IMR-90 (cell line): Measurements from ENCODE around the gene SSR2. TPM values are rescaled to one million over a fixed set of nuclear protein-coding genes. Genes with fewer than 3 reads are reported as not detected.

Experiments used
- ATAC-seq: fragments of 200-7000 bp; cut with Tn5 transposase; 2 replicates; pipeline ENCODE4 v1.9.1; 2020; ENCODE audit warnings: low read depth, mild to moderate bottlenecking, moderate library complexity
- BruUV-seq: library from RNA; stranded (reverse); fragments of 400-500 nt; replicated peaks from 2 replicates; lab custom pipeline; 2021; lab: Mats Ljungman, UMichigan
- CTCF ChIA-PET: fragments of 300-600 bp; formaldehyde crosslinking; extraction: SDS; loops from one replicate; lab custom pipeline; 2021; ENCODE audit warnings: antibody characterized with exemption; lab: Yijun Ruan, JAX
- POLR2A ChIA-PET: fragments of 300-600 bp; sonication (Branson Sonifier 250); formaldehyde crosslinking; loops from one replicate; lab custom pipeline; 2022; ENCODE audit warnings: antibody characterized with exemption; ENCODE audit not compliant: unreplicated experiment; lab: Charles Lee
- DNase-seq: peaks from one replicate; pipeline ENCODE4 v3.0.0; 2013
- H2AFZ ChIP-seq: replicated peaks from 2 replicates; pipeline ENCODE3; 2013; ENCODE audit warnings: low read length, mild to moderate bottlenecking; ENCODE audit not compliant: poor library complexity
- H2AK5ac ChIP-seq: 2 replicates; pipeline ENCODE4 v1.6.1; 2013; ENCODE audit warnings: low read depth, low read length, inconsistent platforms
- H2AK9ac ChIP-seq: replicated peaks from 2 replicates; pipeline ENCODE3; 2013; ENCODE audit warnings: mild to moderate bottlenecking, low read depth, low read length, moderate library complexity; ENCODE audit not compliant: poor library complexity
- H2BK120ac ChIP-seq: 2 replicates; pipeline ENCODE4 v1.6.1; 2013; ENCODE audit warnings: low read depth, low read length, inconsistent platforms
- H2BK15ac ChIP-seq: 3 replicates; pipeline ENCODE4 v1.6.1; 2013; ENCODE audit warnings: low read depth, low read length, inconsistent platforms
- H2BK20ac ChIP-seq: 2 replicates; pipeline ENCODE4 v1.6.1; 2013; ENCODE audit warnings: low read depth, mild to moderate bottlenecking, inconsistent platforms, low read length, moderate library complexity
- H2BK5ac ChIP-seq: 2 replicates; pipeline ENCODE4 v1.6.1; 2013; ENCODE audit warnings: mild to moderate bottlenecking, low read depth, low read length, inconsistent platforms; ENCODE audit not compliant: poor library complexity, severe bottlenecking
- H3K14ac ChIP-seq: replicated peaks from 2 replicates; pipeline ENCODE4 v1.6.1; 2013; ENCODE audit warnings: low read depth, low read length, inconsistent platforms
- H3K18ac ChIP-seq: 2 replicates; pipeline ENCODE4 v1.6.1; 2013; ENCODE audit warnings: low read depth, low read length, control low read depth
- H3K23ac ChIP-seq: 2 replicates; pipeline ENCODE4 v1.6.1; 2013; ENCODE audit warnings: low read depth, low read length, inconsistent platforms
- H3K27ac ChIP-seq: 2 replicates; pipeline ENCODE4 v1.5.1; 2013; ENCODE audit warnings: mild to moderate bottlenecking, control low read depth, low read length; ENCODE audit not compliant: insufficient read depth
- H3K27me3 ChIP-seq: 2 replicates; pipeline ENCODE4 v1.6.1; 2013; ENCODE audit warnings: low read length; ENCODE audit not compliant: control insufficient read depth, insufficient read depth
- H3K36me3 ChIP-seq: 2 replicates; pipeline ENCODE4 v1.6.1; 2013; ENCODE audit warnings: low read length, mixed read lengths; ENCODE audit not compliant: control insufficient read depth, insufficient read depth
- H3K4ac ChIP-seq: 2 replicates; pipeline ENCODE4 v1.6.1; 2013; ENCODE audit warnings: low read depth, low read length, inconsistent platforms
- H3K4me1 ChIP-seq: 2 replicates; pipeline ENCODE4 v1.6.1; 2013; ENCODE audit warnings: low read length, mixed read lengths; ENCODE audit not compliant: control insufficient read depth, insufficient read depth
- H3K4me2 ChIP-seq: 2 replicates; pipeline ENCODE4 v1.6.1; 2013; ENCODE audit warnings: low read depth, mild to moderate bottlenecking, control low read depth, low read length, moderate library complexity
- H3K4me3 ChIP-seq: 2 replicates; pipeline ENCODE4 v1.5.1; 2013; ENCODE audit warnings: low read depth, mild to moderate bottlenecking, control low read depth, low read length, moderate library complexity; ENCODE audit not compliant: insufficient read depth
- H3K56ac ChIP-seq: 2 replicates; pipeline ENCODE4 v1.6.1; 2013; ENCODE audit warnings: low read length, inconsistent platforms; ENCODE audit not compliant: insufficient read depth; ENCODE audit errors: extremely low read depth
- H3K79me1 ChIP-seq, 2 experiments: 2 replicates each; pipeline ENCODE4 v1.6.1; 2013; ENCODE audit warnings: low read length in 2 of 2, inconsistent platforms in 1 of 2, low read depth in 1 of 2
- H3K9ac ChIP-seq: 2 replicates; pipeline ENCODE4 v1.6.1; 2013; ENCODE audit warnings: low read depth, low read length, control low read depth
- H3K9me1 ChIP-seq: 2 replicates; pipeline ENCODE4 v1.6.1; 2013; ENCODE audit warnings: low read length, inconsistent platforms; ENCODE audit not compliant: insufficient read depth
- H3K9me3 ChIP-seq: 2 replicates; pipeline ENCODE4 v1.6.1; 2013; ENCODE audit warnings: low read length; ENCODE audit not compliant: control insufficient read depth, insufficient read depth
- H4K20me1 ChIP-seq: 2 replicates; pipeline ENCODE4 v1.6.1; 2013; ENCODE audit warnings: low read length, inconsistent platforms; ENCODE audit not compliant: insufficient read depth
- H4K5ac ChIP-seq: 2 replicates; pipeline ENCODE4 v1.6.1; 2013; ENCODE audit warnings: mild to moderate bottlenecking, low read depth, low read length, control low read depth
- H4K8ac ChIP-seq, 2 experiments: 2 replicates each; pipeline ENCODE4 v1.6.1; 2013; ENCODE audit warnings: low read depth in 2 of 2, low read length in 2 of 2, control low read depth in 1 of 2, inconsistent platforms in 1 of 2
- H4K91ac ChIP-seq: 2 replicates; pipeline ENCODE4 v1.6.1; 2013; ENCODE audit warnings: low read depth, low read length, inconsistent platforms; ENCODE audit not compliant: insufficient read depth
- BHLHE40 ChIP-seq: fragments of 150-350 bp; IDR thresholded peaks from 2 replicates; pipeline ENCODE4 v1.6.1; 2016; ENCODE audit warnings: mild to moderate bottlenecking, low read depth, low read length
- CEBPB ChIP-seq: IDR thresholded peaks from 2 replicates; pipeline ENCODE4 v1.6.1; 2012; ENCODE audit warnings: low read depth, low read length, improper control_type of control experiment
- CHD1 ChIP-seq: IDR thresholded peaks from 2 replicates; pipeline ENCODE4 v1.6.1; 2012; ENCODE audit warnings: low read depth, low read length, improper control_type of control experiment
- CTCF ChIP-seq: conservative IDR thresholded peaks from 2 replicates; pipeline ENCODE4 v1.5.1; 2012; ENCODE audit warnings: mild to moderate bottlenecking, low read depth, low read length, improper control_type of control experiment
- ELK1 ChIP-seq: fragments of 150-350 bp; IDR thresholded peaks from 2 replicates; pipeline ENCODE4 v1.6.1; 2016; ENCODE audit warnings: low read depth, mild to moderate bottlenecking, low read length, moderate library complexity, borderline replicate concordance
- FOS ChIP-seq: fragments of 150-350 bp; IDR thresholded peaks from 2 replicates; pipeline ENCODE4 v1.6.1; 2016; ENCODE audit warnings: low read depth, low read length
- MAFK ChIP-seq: IDR thresholded peaks from 2 replicates; pipeline ENCODE4 v1.6.1; 2012; ENCODE audit warnings: low read depth, low read length, improper control_type of control experiment
- MAZ ChIP-seq: IDR thresholded peaks from 2 replicates; pipeline ENCODE4 v1.6.1; 2012; ENCODE audit warnings: low read depth, mild to moderate bottlenecking, low read length, improper control_type of control experiment, moderate library complexity, borderline replicate concordance
- MXI1 ChIP-seq: IDR thresholded peaks from 2 replicates; pipeline ENCODE4 v1.6.1; 2012; ENCODE audit warnings: low read depth, mild to moderate bottlenecking, low read length, moderate library complexity, borderline replicate concordance
- NFE2L2 ChIP-seq: fragments of 150-350 bp; IDR thresholded peaks from 2 replicates; pipeline ENCODE4 v1.6.1; 2016; ENCODE audit warnings: low read depth, mild to moderate bottlenecking, low read length
- POLR2A ChIP-seq: IDR thresholded peaks from 2 replicates; pipeline ENCODE4 v1.6.1; 2012; ENCODE audit warnings: mild to moderate bottlenecking, low read depth, low read length
- RAD21 ChIP-seq: IDR thresholded peaks from 2 replicates; pipeline ENCODE4 v1.6.1; 2012; ENCODE audit warnings: low read length, improper control_type of control experiment
- RCOR1 ChIP-seq: IDR thresholded peaks from 2 replicates; pipeline ENCODE4 v1.6.1; 2012; ENCODE audit warnings: mild to moderate bottlenecking, low read length, improper control_type of control experiment; ENCODE audit not compliant: insufficient replicate concordance
- RFX5 ChIP-seq: IDR thresholded peaks from 2 replicates; pipeline ENCODE4 v1.8.0; 2012; ENCODE audit warnings: low read depth, mild to moderate bottlenecking, low read length, moderate library complexity
- SMC3 ChIP-seq: fragments of 150-350 bp; IDR thresholded peaks from 2 replicates; pipeline ENCODE4 v1.6.1; 2016; ENCODE audit warnings: low read depth, mild to moderate bottlenecking, antibody characterized with exemption, low read length, moderate library complexity
- USF2 ChIP-seq: fragments of 150-350 bp; IDR thresholded peaks from 2 replicates; pipeline ENCODE4 v1.6.1; 2017; ENCODE audit warnings: mild to moderate bottlenecking, antibody characterized with exemption, low read length, low read depth
- WGBS, 2 experiments: methylation state at CpG; one replicate each; pipeline versions ENCODE4 v1.1.5 to v1.1.7; 2013; ENCODE audit warnings: missing lambda C conversion rate in 2 of 2; ENCODE audit not compliant: insufficient read length in 1 of 2; ENCODE audit errors: extremely low coverage in 2 of 2; 5-methylcytosine and 5-hydroxymethylcytosine counted together
- dilution Hi-C: fragments of 300-500 bp; cut with HindIII; formaldehyde crosslinking; loops from one replicate; pipeline ENCODE4 v1.14.3; 2018; ENCODE audit warnings: low sequenced_read_pairs; ENCODE audit not compliant: unreplicated experiment
- in situ Hi-C: fragments of 300-500 bp; cut with MboI; formaldehyde crosslinking; loops from 3 replicates; pipeline ENCODE4 v1.14.3; 2019; ENCODE audit warnings: low sequenced_read_pairs, inconsistent platforms, mixed read lengths
- intact Hi-C: fragments of 100-400 bp; cut with micrococcal nuclease; formaldehyde crosslinking; loops from 2 replicates; pipeline ENCODE4 v1.10.0; 2022
- polyA plus RNA-seq, 3 experiments: library from polyadenylated mRNA; depleted of rRNA; stranded (reverse); fragments of >200 nt; gene quantifications; 2 replicates each; pipeline ENCODE4 v1.2.3, GENCODE V29; 2012; ENCODE audit warnings: low replicate concordance in 1 of 3
- total RNA-seq: library from RNA; depleted of rRNA; stranded (reverse); fragments of >200 nt; gene quantifications from 2 replicates; pipeline ENCODE4 v1.2.3, GENCODE V29; 2012

SSR2 gene
- total and polyA plus RNA-seq, 2 of the 4 experiments (the other 2 are of a cell fraction) = 553 to 1,264 TPM

GRCh38 chr1:156003923-156004188, 16.9 kb downstream of the SSR2 start:
- Histone ChIP-seq H3K14ac (no peak overlapping the region), H3K9ac (no peak overlapping the region), H3K9me3 (no peaks in the 10 kb centered on the region), H3K4ac (no peak overlapping the region), H3K18ac (no peak overlapping the region), H3K27ac (no peak overlapping the region), H4K5ac (no peak overlapping the region), H3K79me1 (no peaks in the 10 kb centered on the region), H4K20me1 (no peaks in the 10 kb centered on the region; the same call in 1 of the 2 replicates), H2AK5ac (no peak overlapping the region), H3K23ac (no peak overlapping the region), H2BK20ac (no peak overlapping the region), H4K91ac (no peak overlapping the region), H3K4me1 (peaks cover 5% of the 10 kb centered on the region; the same call in 1 of the 2 replicates), H3K36me3 (peaks cover 8% of the 10 kb centered on the region), H3K27me3 (no peaks in the 10 kb centered on the region), H3K56ac (no peak overlapping the region), H2BK5ac (no peak overlapping the region), H4K8ac (no peak overlapping the region), H2BK120ac (no peak overlapping the region), H3K4me2 (no peak overlapping the region), H2BK15ac (no peak overlapping the region), H3K4me3 (no peak overlapping the region), H3K9me1 (no peaks in the 10 kb centered on the region), H2AK9ac (peak overlapping the region; percentile 19), H2AFZ (no peak overlapping the region)
- DNase-seq = no peak
- BruUV-seq = no TSS peak
- in situ Hi-C loops (no loop called here), intact Hi-C loops (no loop called here), dilution Hi-C loops (no loop called here)
- TF ChIP-seq USF2 = no peak
- no peak for TF ChIP-seq NFE2L2
- TF ChIP-seq BHLHE40 = no peak
- no peak for TF ChIP-seq RAD21
- TF ChIP-seq MXI1 = no peak
- no peak for TF ChIP-seq MAZ
- no peak for TF ChIP-seq CTCF
- TF ChIP-seq MAFK = no peak
- no peak for TF ChIP-seq SMC3
- no peak for TF ChIP-seq CHD1
- no peak for TF ChIP-seq RCOR1
- TF ChIP-seq CEBPB = no peak
- TF ChIP-seq ELK1 = no peak
- TF ChIP-seq RFX5 = no peak
- no peak for TF ChIP-seq FOS
- no peak for TF ChIP-seq POLR2A
- no CpG with 5 or more reads among the region's 2 CpGs for WGBS, 2 experiments
- ChIA-PET POLR2A (interaction anchor here (0.5 kb wide), 1 partner anchor 9 kb away, joined by 3 read pairs; no protein-coding TSS in a partner anchor), CTCF (interaction anchor here (1.2 kb wide), 1 partner anchor 63 kb away, joined by 4 read pairs; no protein-coding TSS in a partner anchor)
- no peak for ATAC-seq
